DOHH2 (cell line): Measurements from ENCODE around the gene IL22RA1.

Experiments
- CTCF ChIP-seq: fragments of 200-600 bp; sonication (generic); IDR thresholded peaks from one replicate; pipeline ENCODE4 v1.5.1; 2014; ENCODE audit warnings: antibody characterized with exemption, mild to moderate bottlenecking, low read depth, low read length; ENCODE audit not compliant: poor library complexity, severe bottlenecking
- EZH2phosphoT487 ChIP-seq: fragments of 200-600 bp; sonication (generic); IDR thresholded peaks from 2 replicates; pipeline ENCODE4 v1.6.1; 2017; ENCODE audit warnings: borderline replicate concordance, mild to moderate bottlenecking, antibody characterized with exemption, low read length, moderate library complexity, mixed read lengths

- TF ChIP-seq EZH2phosphoT487, result no peak
- no peak for TF ChIP-seq CTCF
Observed at GRCh38 chr1:24136956-24137539, 5.9 kb downstream of the IL22RA1 start.
